PC-3 (cell line): Measurements from ENCODE around the gene TIAM1. TPM values are rescaled to one million over a fixed set of nuclear protein-coding genes. Genes with fewer than 3 reads are reported as not detected.

Source experiments
- ATAC-seq: fragments of 200-7000 bp; cut with Tn5 transposase; 2 replicates; pipeline ENCODE4 v1.9.1; 2020; ENCODE audit warnings: mild to moderate bottlenecking, moderate library complexity
- BruUV-seq: library from RNA; stranded (reverse); fragments of 400-500 nt; replicated peaks from 2 replicates; lab custom pipeline; 2021; lab: Mats Ljungman, UMichigan
- CTCF ChIA-PET: fragments of 300-600 bp; sonication (Branson Sonifier 250); formaldehyde crosslinking; loops from one replicate; lab custom pipeline; 2022; ENCODE audit warnings: antibody characterized with exemption; lab: Charles Lee
- POLR2A ChIA-PET: fragments of 300-600 bp; sonication (Branson Sonifier 250); formaldehyde crosslinking; loops from one replicate; lab custom pipeline; 2022; ENCODE audit warnings: antibody characterized with exemption; ENCODE audit not compliant: unreplicated experiment; lab: Charles Lee
- DNase-seq: peaks from one replicate; pipeline ENCODE4 v3.0.0-alpha.2; 2015
- H2AFZ ChIP-seq: fragments of 300-600 bp; sonication (generic); 2 replicates; pipeline ENCODE4 v1.6.0; 2016; ENCODE audit warnings: antibody characterized with exemption, low read length
- H3F3A ChIP-seq: fragments of 300-600 bp; sonication (generic); one replicate; pipeline ENCODE4 v1.6.0; 2017; ENCODE audit warnings: antibody characterized with exemption, low read length, control low read depth, mild to moderate bottlenecking; ENCODE audit not compliant: unreplicated experiment
- H3K27ac ChIP-seq: fragments of 300-600 bp; sonication (generic); 2 replicates; pipeline ENCODE4 v1.5.1; 2016; ENCODE audit warnings: mild to moderate bottlenecking, low read length
- H3K27me3 ChIP-seq: fragments of 300-600 bp; sonication (generic); 2 replicates; pipeline ENCODE4 v1.6.1; 2016; ENCODE audit warnings: low read length, mixed read lengths
- H3K36me3 ChIP-seq: fragments of 300-600 bp; sonication (generic); 2 replicates; pipeline ENCODE4 v1.6.1; 2016; ENCODE audit warnings: low read depth, mixed run types, low read length, mixed read lengths
- H3K4me1 ChIP-seq: fragments of 300-600 bp; sonication (generic); 2 replicates; pipeline ENCODE4 v1.5.1; 2016; ENCODE audit warnings: low read length; ENCODE audit not compliant: insufficient read depth
- H3K4me2 ChIP-seq: fragments of 300-600 bp; sonication (generic); 2 replicates; pipeline ENCODE4 v1.6.0; 2016; ENCODE audit warnings: low read length
- H3K4me3 ChIP-seq: fragments of 300-600 bp; sonication (generic); 2 replicates; pipeline ENCODE4 v1.5.1; 2016; ENCODE audit warnings: mild to moderate bottlenecking, low read length, mixed read lengths
- H3K79me2 ChIP-seq: fragments of 300-600 bp; sonication (generic); 2 replicates; pipeline ENCODE4 v1.6.1; 2017; ENCODE audit warnings: low read length, mixed read lengths
- H3K9ac ChIP-seq: fragments of 300-600 bp; sonication (generic); 2 replicates; pipeline ENCODE4 v1.6.0; 2016; ENCODE audit warnings: mild to moderate bottlenecking, low read length
- H3K9me2 ChIP-seq: fragments of 300-600 bp; sonication (generic); replicated peaks from 2 replicates; pipeline ENCODE4 v1.6.1; 2016; ENCODE audit warnings: mixed run types, low read length, mixed read lengths
- H3K9me3 ChIP-seq: fragments of 300-600 bp; sonication (generic); 2 replicates; pipeline ENCODE4 v1.6.1; 2016; ENCODE audit warnings: low read length, mixed read lengths
- H4K20me1 ChIP-seq: fragments of 300-600 bp; sonication (generic); 2 replicates; pipeline ENCODE4 v1.6.1; 2016; ENCODE audit warnings: low read length, mixed read lengths
- CTCF ChIP-seq: fragments of 300-600 bp; sonication (generic); conservative IDR thresholded peaks from 2 replicates; pipeline ENCODE4 v1.5.1; 2017; ENCODE audit warnings: antibody characterized with exemption, low read depth, mild to moderate bottlenecking, low read length
- EZH2 ChIP-seq: fragments of 300-600 bp; sonication (generic); IDR thresholded peaks from one replicate; pipeline ENCODE4 v1.6.1; 2017; ENCODE audit warnings: antibody characterized with exemption, mild to moderate bottlenecking, low read length; ENCODE audit not compliant: unreplicated experiment
- EZH2phosphoT487 ChIP-seq: fragments of 300-600 bp; sonication (generic); IDR thresholded peaks from 2 replicates; pipeline ENCODE4 v1.6.1; 2018; ENCODE audit warnings: mild to moderate bottlenecking, antibody characterized with exemption, low read length, borderline replicate concordance
- intact Hi-C: fragments of 100-400 bp; cut with micrococcal nuclease; formaldehyde crosslinking; loops from 2 replicates; pipeline ENCODE4 v1.9.0; 2023
- total RNA-seq: library from RNA; depleted of rRNA; stranded (reverse); fragments of >200 nt; gene quantifications from 2 replicates; pipeline ENCODE4 v1.2.3, GENCODE V29; 2014

TIAM1 gene
- total RNA-seq, 1 experiment from 2014 or later: 19.1 TPM

GRCh38 chr21:31308584-31308983 lies 35.5 kb downstream of the TIAM1 start:
- H3F3A ChIP-seq: no peaks in the 10 kb centered on the region
- TF ChIP-seq CTCF (no peak), EZH2phosphoT487 (no peak), EZH2 (no peak)
- no peaks in the 10 kb centered on the region for H3K36me3 ChIP-seq
- H4K20me1 ChIP-seq: no peaks in the 10 kb centered on the region
- H3K79me2 ChIP-seq: no peaks in the 10 kb centered on the region
- DNase-seq: no peak
- H2AFZ ChIP-seq: no peak overlapping the region
- H3K9ac ChIP-seq: no peak overlapping the region
- CTCF ChIA-PET: no interaction called here
- no peaks in the 10 kb centered on the region for H3K9me2 ChIP-seq
- intact Hi-C loops: no loop called here
- H3K4me1 ChIP-seq: peaks cover 11% of the 10 kb centered on the region
- H3K27ac ChIP-seq: no peak overlapping the region
- no TSS peak for BruUV-seq
- no peak overlapping the region for H3K4me3 ChIP-seq
- no peak for ATAC-seq
- POLR2A ChIA-PET: no interaction called here
- no peaks in the 10 kb centered on the region for H3K27me3 ChIP-seq
- H3K9me3 ChIP-seq: no peaks in the 10 kb centered on the region
- H3K4me2 ChIP-seq: no peak overlapping the region

GRCh38 chr21:31305888-31306287 lies 38.2 kb downstream of the TIAM1 start:
- no peaks in the 10 kb centered on the region for H3K79me2 ChIP-seq
- ChIA-PET CTCF (no interaction called here), POLR2A (interaction anchor here (0.7 kb wide), 1 partner anchor 319 kb away, joined by 4 read pairs; no protein-coding TSS in a partner anchor)
- no peaks in the 10 kb centered on the region for H3K9me2 ChIP-seq
- BruUV-seq: no TSS peak
- no peak overlapping the region for H3K27ac ChIP-seq
- ATAC-seq: no peak
- no peaks in the 10 kb centered on the region for H3F3A ChIP-seq
- no peaks in the 10 kb centered on the region for H3K36me3 ChIP-seq
- TF ChIP-seq EZH2 (no peak), EZH2phosphoT487 (no peak), CTCF (no peak)
- H3K27me3 ChIP-seq: no peaks in the 10 kb centered on the region
- no peak overlapping the region for H2AFZ ChIP-seq
- H4K20me1 ChIP-seq: no peaks in the 10 kb centered on the region
- H3K4me3 ChIP-seq: no peak overlapping the region
- peaks cover 7% of the 10 kb centered on the region for H3K4me1 ChIP-seq
- no peaks in the 10 kb centered on the region for H3K9me3 ChIP-seq
- DNase-seq: no peak
- intact Hi-C loops: no loop called here
- H3K4me2 ChIP-seq: no peak overlapping the region
- H3K9ac ChIP-seq: no peak overlapping the region

- no peaks in the 10 kb centered on the region for H3K27me3 ChIP-seq
- H3K4me3 ChIP-seq: no peak overlapping the region
- ChIA-PET POLR2A (no interaction called here), CTCF (no interaction called here)
- H3K9me3 ChIP-seq: no peaks in the 10 kb centered on the region
- H3K4me1 ChIP-seq: peaks cover 2% of the 10 kb centered on the region
- no peaks in the 10 kb centered on the region for H3K9me2 ChIP-seq
- no TSS peak for BruUV-seq
- H3K27ac ChIP-seq: no peak overlapping the region
- ATAC-seq (no peak), DNase-seq (no peak)
- H3K79me2 ChIP-seq: no peaks in the 10 kb centered on the region
- H3F3A ChIP-seq: no peaks in the 10 kb centered on the region
- no peaks in the 10 kb centered on the region for H4K20me1 ChIP-seq
- H3K9ac ChIP-seq: no peak overlapping the region
- no peak overlapping the region for H3K4me2 ChIP-seq
- TF ChIP-seq EZH2phosphoT487: no peak
- TF ChIP-seq CTCF: no peak
- no peak for TF ChIP-seq EZH2
- intact Hi-C loops: no loop called here
- no peaks in the 10 kb centered on the region for H3K36me3 ChIP-seq
- H2AFZ ChIP-seq: no peak overlapping the region
These were observed 44.5 kb downstream of the TIAM1 start for GRCh38 chr21:31299291-31300147.
